Activated T-helper 1 cell treated with anti-CD3 and anti-CD28 coated beads, Interleukin-12 subunit alpha, Interleukin-12 subunit beta, Interleukin-2, Interleukin-4 antibody, amounts not matched to agents 30 ng/mL and 10 ng/mL and 1 ng/mL, durations not matched to agents 14 hours and 24 hours and 36 hours (primary cell): ENCODE measurements around the gene ZNF830. TPM values are rescaled to one million over a fixed set of nuclear protein-coding genes. Genes with fewer than 3 reads are reported as not detected.
"Not testable (repeated sequence)": the region's sequence is repeated elsewhere in the genome, so short reads cannot be mapped to it uniquely, and the experiment has no call there.

Source experiments
- DNase-seq: peaks from one replicate; pipeline ENCODE4 v3.0.0; 2021; ENCODE audit warnings: low spot score
- H3K27ac Mint-ChIP-seq: one replicate; pipeline ENCODE4 v1.8.0; 2021; ENCODE audit warnings: mild to moderate bottlenecking, mixed read lengths
- H3K27me3 Mint-ChIP-seq: one replicate; pipeline ENCODE4 v1.8.0; 2022; ENCODE audit warnings: mild to moderate bottlenecking, moderate library complexity, mixed read lengths; ENCODE audit not compliant: insufficient read depth
- H3K36me3 Mint-ChIP-seq: one replicate; pipeline ENCODE4 v1.8.0; 2021; ENCODE audit warnings: low read depth, mixed read lengths
- H3K4me1 Mint-ChIP-seq: one replicate; pipeline ENCODE4 v1.8.0; 2021; ENCODE audit warnings: low read depth, mixed read lengths
- H3K4me3 Mint-ChIP-seq: one replicate; pipeline ENCODE4 v1.8.0; 2021; ENCODE audit warnings: mild to moderate bottlenecking, moderate library complexity, mixed read lengths
- H3K9me3 Mint-ChIP-seq: one replicate; pipeline ENCODE4 v1.8.0; 2021; ENCODE audit warnings: mixed read lengths
- intact Hi-C: fragments of 100-400 bp; cut with micrococcal nuclease; formaldehyde crosslinking; loops from one replicate; pipeline ENCODE4 v1.15.1; 2024
- total RNA-seq: library from RNA; stranded (reverse); gene quantifications from 2 replicates; pipeline ENCODE4 v1.2.3, GENCODE V29; 2022

ZNF830 gene
- total RNA-seq, 1 donor from 2014 or later = 29.7 TPM

DNA sequence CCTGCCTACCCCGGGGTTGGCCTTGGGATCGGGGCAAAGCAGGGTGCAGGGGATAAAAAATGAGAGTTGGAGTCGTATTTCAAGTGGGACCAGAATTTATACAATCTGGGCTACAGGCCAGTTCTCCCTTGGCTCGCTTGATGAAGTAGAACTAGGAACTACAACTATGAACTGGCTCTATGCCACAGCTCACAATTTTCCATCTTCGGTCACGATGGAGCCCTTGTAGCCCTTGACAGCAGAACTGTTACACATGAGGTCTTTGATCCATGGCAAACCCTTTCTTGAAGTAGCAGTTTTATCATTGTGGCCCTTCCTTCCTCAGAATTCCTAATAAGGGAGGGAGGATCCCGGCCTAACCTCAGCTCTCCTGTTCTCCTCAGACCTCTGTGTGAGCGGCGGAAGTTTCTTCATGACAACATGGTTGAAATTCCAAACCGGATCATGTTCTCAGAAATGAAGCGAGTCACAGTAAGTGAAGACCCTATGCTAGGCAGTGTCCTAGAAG is 36.1 kb downstream of the ZNF830 start:
- intact Hi-C loops = loop anchor here (5.0 kb wide), 1 partner anchor 455 kb away; no protein-coding TSS in a partner anchor
- H3K36me3 Mint-ChIP-seq = peaks cover 42% of the 10 kb centered on the region
- peaks cover 25% of the 10 kb centered on the region for H3K4me1 Mint-ChIP-seq
- no peak overlapping the region for H3K27ac Mint-ChIP-seq
- H3K9me3 Mint-ChIP-seq = no peaks in the 10 kb centered on the region
- H3K27me3 Mint-ChIP-seq = no peaks in the 10 kb centered on the region
- no peak for DNase-seq
- no peak overlapping the region for H3K4me3 Mint-ChIP-seq

GRCh38 chr17:34998205-34998604 is 36.9 kb downstream of the ZNF830 start:
- no peaks in the 10 kb centered on the region for H3K9me3 Mint-ChIP-seq
- H3K27ac Mint-ChIP-seq = peak overlapping the region; percentile 11
- DNase-seq = peak; percentile 77
- peaks cover 41% of the 10 kb centered on the region for H3K36me3 Mint-ChIP-seq
- H3K27me3 Mint-ChIP-seq = no peaks in the 10 kb centered on the region
- H3K4me3 Mint-ChIP-seq = no peak overlapping the region
- intact Hi-C loops = loop anchor here (1.0 to 5.0 kb wide), 6 partner anchors 17 to 749 kb away; partner anchors contain the start of gene RAD51D
- H3K4me1 Mint-ChIP-seq = peaks cover 21% of the 10 kb centered on the region

DNA sequence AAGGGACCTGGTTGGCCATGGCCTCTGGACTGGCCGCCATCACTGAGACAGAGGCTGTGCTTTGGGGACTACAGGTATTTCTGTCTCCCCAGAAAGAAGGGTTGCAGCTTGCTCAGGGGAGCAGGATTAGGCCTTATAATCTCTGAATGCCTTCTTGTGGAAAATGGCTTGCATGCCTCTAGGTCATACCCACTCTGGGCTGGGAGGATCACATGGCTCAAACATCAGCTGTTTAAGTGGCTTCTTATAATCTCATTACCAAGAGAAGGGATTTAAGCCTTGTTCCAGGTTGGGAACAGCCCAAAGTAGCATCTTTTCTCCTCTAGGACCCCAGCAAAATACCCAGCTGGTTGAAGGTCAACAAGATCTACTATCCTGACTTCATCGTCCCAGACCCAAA is 38.1 kb downstream of the ZNF830 start:
- intact Hi-C loops = loop anchor here (5.0 kb wide), 1 partner anchor 457 kb away; no protein-coding TSS in a partner anchor
- Mint-ChIP-seq H3K27me3 (no peaks in the 10 kb centered on the region), H3K4me1 (peaks cover 19% of the 10 kb centered on the region), H3K27ac (peak overlapping the region; percentile 34), H3K36me3 (peaks cover 45% of the 10 kb centered on the region), H3K4me3 (no peak overlapping the region), H3K9me3 (no peaks in the 10 kb centered on the region)
- DNase-seq = no peak

GRCh38 chr17:35000965-35001364 is 39.6 kb downstream of the ZNF830 start:
- DNase-seq, intact Hi-C loops, H3K27me3 Mint-ChIP-seq, H3K4me3 Mint-ChIP-seq, H3K27ac Mint-ChIP-seq, H3K9me3 Mint-ChIP-seq: not testable (repeated sequence)
- Mint-ChIP-seq H3K4me1 (peaks cover 19% of the 10 kb centered on the region), H3K36me3 (peaks cover 46% of the 10 kb centered on the region)

GRCh38 chr17:35001549-35001948 is 40.2 kb downstream of the ZNF830 start:
- H3K27ac Mint-ChIP-seq = no peak overlapping the region
- no peak overlapping the region for H3K4me3 Mint-ChIP-seq
- H3K9me3 Mint-ChIP-seq = no peaks in the 10 kb centered on the region
- no peak for DNase-seq
- no peaks in the 10 kb centered on the region for H3K27me3 Mint-ChIP-seq
- H3K36me3 Mint-ChIP-seq = peaks cover 46% of the 10 kb centered on the region
- peaks cover 19% of the 10 kb centered on the region for H3K4me1 Mint-ChIP-seq
- intact Hi-C loops = no loop called here

DNA sequence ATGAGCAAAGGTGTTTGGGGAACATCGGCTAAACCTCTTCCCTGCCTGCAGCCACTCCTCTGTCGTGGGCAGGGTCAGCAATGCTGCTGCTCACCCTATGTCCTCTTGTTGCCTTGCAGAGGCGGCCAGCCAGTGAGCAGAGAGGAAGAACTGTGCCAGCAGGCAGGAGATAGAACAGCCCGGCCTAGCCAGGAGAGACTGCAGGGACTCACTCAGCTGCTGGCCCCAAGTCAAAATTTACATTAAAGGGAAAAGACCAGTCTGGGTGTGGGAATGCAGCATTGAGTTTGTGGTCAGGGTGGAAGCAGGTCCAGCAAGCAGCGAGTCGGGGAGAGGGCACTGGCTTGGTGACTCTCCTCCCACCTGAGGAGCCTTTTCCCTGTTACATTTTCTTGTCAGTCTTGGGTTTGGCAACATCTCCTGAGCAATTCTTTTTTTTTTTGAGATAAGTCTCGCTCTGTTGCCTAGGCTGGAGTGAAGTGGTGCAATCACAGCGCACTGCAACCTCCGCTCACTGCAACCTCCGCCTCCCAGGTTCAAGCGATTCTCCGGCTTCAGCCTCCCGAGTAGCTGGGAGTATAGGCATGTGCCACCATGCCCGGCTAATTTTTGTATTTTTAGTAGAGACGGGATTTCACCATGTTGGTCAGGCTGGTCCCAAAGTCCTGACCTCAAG is 41.7 kb downstream of the ZNF830 start:
- Mint-ChIP-seq H3K4me3 (no peak overlapping the region), H3K9me3 (no peaks in the 10 kb centered on the region), H3K4me1 (peaks cover 13% of the 10 kb centered on the region), H3K27ac (peak overlapping the region; percentile 11), H3K36me3 (peaks cover 53% of the 10 kb centered on the region), H3K27me3 (no peaks in the 10 kb centered on the region)
- DNase-seq = no peak
- intact Hi-C loops = no loop called here

- H3K4me1 Mint-ChIP-seq = peaks cover 7% of the 10 kb centered on the region
- intact Hi-C loops = no loop called here
- DNase-seq = no peak
- no peaks in the 10 kb centered on the region for H3K27me3 Mint-ChIP-seq
- H3K27ac Mint-ChIP-seq = no peak overlapping the region
- H3K4me3 Mint-ChIP-seq = no peak overlapping the region
- peaks cover 49% of the 10 kb centered on the region for H3K36me3 Mint-ChIP-seq
- H3K9me3 Mint-ChIP-seq = no peaks in the 10 kb centered on the region
Measured at GRCh38 chr17:35003778-35004177, 42.4 kb downstream of the ZNF830 start.

DNA sequence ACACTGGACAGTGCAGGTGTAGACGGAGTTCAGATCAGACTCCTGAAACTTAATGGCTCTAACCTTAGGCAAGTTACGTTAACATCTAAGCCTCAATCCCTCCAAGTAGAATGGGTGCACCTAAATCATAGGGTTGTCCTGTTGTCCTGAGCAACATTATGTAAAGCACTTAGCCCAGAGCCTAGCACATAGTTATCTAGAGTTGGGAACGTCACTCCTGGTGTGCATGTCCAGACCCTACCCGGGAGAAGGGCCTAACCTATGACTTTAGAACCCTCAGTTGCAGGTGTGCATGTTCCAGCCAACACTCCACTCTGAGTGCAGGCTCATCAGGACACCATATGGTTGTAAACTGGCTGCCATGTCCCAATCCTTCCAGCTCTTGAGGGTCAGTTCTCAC is 45.0 kb downstream of the ZNF830 start:
- H3K4me1 Mint-ChIP-seq = no peaks in the 10 kb centered on the region
- H3K27ac Mint-ChIP-seq = no peak overlapping the region
- DNase-seq = no peak
- H3K9me3 Mint-ChIP-seq = no peaks in the 10 kb centered on the region
- peaks cover 59% of the 10 kb centered on the region for H3K36me3 Mint-ChIP-seq
- H3K27me3 Mint-ChIP-seq = no peaks in the 10 kb centered on the region
- no peak overlapping the region for H3K4me3 Mint-ChIP-seq
- intact Hi-C loops = no loop called here

- Mint-ChIP-seq H3K9me3 (no peaks in the 10 kb centered on the region), H3K36me3 (peaks cover 60% of the 10 kb centered on the region), H3K4me1 (no peaks in the 10 kb centered on the region)
Measured at GRCh38 chr17:35006961-35007360, 45.6 kb downstream of the ZNF830 start.

GRCh38 chr17:35010093-35010492 is 48.8 kb downstream of the ZNF830 start:
- Mint-ChIP-seq H3K27ac (no peak overlapping the region), H3K27me3 (no peaks in the 10 kb centered on the region), H3K4me3 (no peak overlapping the region), H3K9me3 (no peaks in the 10 kb centered on the region), H3K4me1 (no peaks in the 10 kb centered on the region), H3K36me3 (peaks cover 42% of the 10 kb centered on the region)
- intact Hi-C loops = no loop called here
- no peak for DNase-seq

More at GRCh38 chr17:35006961-35007360, 45.6 kb downstream of the ZNF830 start:
- no peaks in the 10 kb centered on the region for H3K27me3 Mint-ChIP-seq
- H3K4me3 Mint-ChIP-seq = no peak overlapping the region
- no peak for DNase-seq
- no peak overlapping the region for H3K27ac Mint-ChIP-seq
- intact Hi-C loops = no loop called here

DNA sequence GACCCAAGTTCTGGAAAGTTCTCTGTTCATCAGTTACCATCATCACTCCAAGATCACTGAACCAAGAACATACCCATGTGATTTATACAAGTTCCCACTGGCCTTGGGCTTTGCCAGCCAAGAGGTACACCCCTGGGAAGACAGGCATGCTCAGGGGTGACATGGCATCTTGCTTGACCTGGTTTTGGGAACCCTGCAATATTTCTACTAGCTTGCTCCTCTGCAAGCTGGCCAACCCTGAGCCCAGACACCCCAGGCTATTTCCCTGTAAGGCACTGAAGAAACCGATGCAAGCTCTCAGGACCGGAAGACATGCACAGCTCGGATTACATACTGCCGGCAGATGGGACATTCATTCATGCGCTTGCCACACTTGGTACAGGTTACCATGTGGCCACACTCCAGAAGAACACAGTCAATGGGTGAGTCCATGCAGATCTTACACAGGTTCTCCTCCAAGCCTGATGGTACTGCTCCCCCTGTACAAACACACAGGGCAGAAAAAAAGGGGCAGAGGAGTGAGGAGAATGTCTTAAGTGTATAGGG is 50.4 kb downstream of the ZNF830 start:
- intact Hi-C loops = no loop called here
- H3K27ac Mint-ChIP-seq = no peak overlapping the region
- H3K9me3 Mint-ChIP-seq = no peaks in the 10 kb centered on the region
- H3K27me3 Mint-ChIP-seq = no peaks in the 10 kb centered on the region
- no peaks in the 10 kb centered on the region for H3K4me1 Mint-ChIP-seq
- H3K4me3 Mint-ChIP-seq = no peak overlapping the region
- peaks cover 42% of the 10 kb centered on the region for H3K36me3 Mint-ChIP-seq
- no peak for DNase-seq
